Caki2 (cell line): ENCODE data around the gene DPT. TPM values are rescaled to one million over a fixed set of nuclear protein-coding genes. Genes with fewer than 3 reads are reported as not detected.
A peak's percentile ranks its signal among the peaks of the same experiment; 100 is the strongest.

Experiments
- DNase-seq: peaks from one replicate; pipeline ENCODE4 v3.0.0-alpha.2; 2015; ENCODE audit warnings: low read depth
- in situ Hi-C: cut with HindIII; loops from 2 replicates; pipeline ENCODE4 v1.10.0; 2016; ENCODE audit warnings: low sequenced_read_pairs, low pct_unique_long_range_greater_than_20kb, mixed read lengths
- total RNA-seq: library from RNA; depleted of rRNA; stranded (reverse); fragments of >200 nt; shearing (Covaris generic); gene quantifications from 2 replicates; pipeline ENCODE4 v1.2.3, GENCODE V29; 2014; ENCODE audit warnings: low replicate concordance

The DPT gene
- total RNA-seq, 1 experiment from 2014 or later, result not detected

DNA sequence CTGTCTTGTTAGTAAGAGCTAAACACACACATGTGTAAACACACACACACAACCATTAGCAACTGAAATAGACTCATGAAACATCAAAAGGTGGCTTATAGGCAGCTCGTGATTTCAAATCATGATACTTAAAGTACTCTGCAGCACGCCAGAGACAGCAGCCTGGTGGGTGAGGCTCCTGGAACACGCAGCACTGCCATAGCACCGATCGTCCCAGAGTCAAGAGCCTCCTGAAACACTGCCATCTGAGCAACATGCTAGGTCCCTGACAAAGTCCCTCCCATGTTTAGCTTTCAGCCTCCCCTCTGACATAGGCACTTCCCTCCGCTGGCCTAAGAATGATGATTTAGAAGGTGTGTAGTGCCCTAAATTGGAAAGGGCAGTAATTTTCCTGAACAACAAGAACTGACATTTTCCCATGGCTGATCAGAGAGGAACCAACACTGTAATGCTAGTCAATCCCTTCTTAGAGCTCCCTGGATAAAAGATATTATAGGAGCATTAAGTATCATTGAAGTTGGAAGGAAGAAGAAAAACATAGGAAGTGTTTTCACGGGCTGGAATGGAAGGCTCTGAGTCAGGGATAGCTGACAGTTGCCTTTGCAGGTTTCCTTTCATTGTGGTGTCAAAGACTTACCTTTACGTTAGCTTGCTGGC lies 14.1 kb upstream of the DPT start:
- DNase-seq, result no peak
- in situ Hi-C loops, result no loop called here

DNA sequence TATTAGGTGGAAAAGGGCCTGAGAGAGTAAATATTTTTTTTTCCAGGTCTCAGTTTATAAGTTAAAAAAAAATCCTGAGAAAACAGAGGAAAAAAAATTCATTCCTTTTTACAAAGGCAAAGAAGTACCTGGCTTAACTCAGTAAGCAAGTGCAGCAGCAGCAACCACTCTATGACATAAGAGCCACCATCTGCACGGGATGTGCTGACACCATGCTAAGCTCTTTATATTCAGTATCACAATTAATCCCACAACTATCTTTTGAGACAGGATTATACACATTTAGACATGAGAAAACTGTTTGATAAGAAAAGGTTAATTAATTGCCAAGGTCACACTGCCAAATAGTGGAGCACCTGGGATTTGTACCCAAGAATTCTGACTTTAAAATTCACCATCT lies 13.4 kb upstream of the DPT start:
- in situ Hi-C loops, result no loop called here

DNA sequence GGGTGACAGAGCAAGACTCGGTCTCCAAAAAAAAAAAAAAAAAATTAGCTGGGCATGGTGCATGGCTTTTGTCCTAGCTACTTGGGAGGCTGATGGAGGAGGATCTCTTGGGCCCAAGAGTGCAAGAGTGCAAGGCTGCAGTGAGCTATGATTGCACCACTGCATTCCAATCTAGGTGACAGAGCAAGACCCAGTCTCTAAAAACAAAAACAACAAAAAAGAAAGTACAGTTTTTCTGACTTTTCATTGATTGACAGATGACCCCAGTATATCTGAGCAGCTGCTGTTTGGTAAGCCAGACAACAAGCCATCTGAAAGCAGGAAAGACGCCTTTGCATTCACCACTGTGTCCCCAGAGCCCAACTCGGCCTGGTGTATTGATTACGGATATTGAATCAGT lies 10.9 kb upstream of the DPT start:
- in situ Hi-C loops, result no loop called here
- DNase-seq, result no peak

More for the DNA sequence above, 13.4 kb upstream of the DPT start:
- no peak for DNase-seq

DNA sequence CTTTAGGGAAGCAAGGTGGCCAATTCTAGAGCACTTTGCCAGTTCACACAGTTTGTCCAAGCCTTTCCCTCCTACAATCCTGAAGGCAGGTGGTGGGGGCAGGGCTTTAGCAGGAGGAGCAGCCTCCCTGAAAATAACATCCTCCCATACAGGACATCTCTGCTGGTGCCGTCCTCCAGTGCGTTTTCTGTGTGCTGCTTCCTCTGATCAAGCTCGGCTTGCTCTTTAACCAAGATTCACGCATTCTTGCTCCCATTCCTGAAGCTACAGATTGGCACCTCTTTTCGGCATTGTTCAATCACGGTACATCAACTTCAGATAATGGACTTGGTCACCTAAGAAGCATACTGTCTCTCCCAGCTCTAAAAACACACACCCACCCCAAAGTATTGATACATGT lies 7.5 kb upstream of the DPT start:
- in situ Hi-C loops, result no loop called here
- DNase-seq, result peak; percentile 15

DNA sequence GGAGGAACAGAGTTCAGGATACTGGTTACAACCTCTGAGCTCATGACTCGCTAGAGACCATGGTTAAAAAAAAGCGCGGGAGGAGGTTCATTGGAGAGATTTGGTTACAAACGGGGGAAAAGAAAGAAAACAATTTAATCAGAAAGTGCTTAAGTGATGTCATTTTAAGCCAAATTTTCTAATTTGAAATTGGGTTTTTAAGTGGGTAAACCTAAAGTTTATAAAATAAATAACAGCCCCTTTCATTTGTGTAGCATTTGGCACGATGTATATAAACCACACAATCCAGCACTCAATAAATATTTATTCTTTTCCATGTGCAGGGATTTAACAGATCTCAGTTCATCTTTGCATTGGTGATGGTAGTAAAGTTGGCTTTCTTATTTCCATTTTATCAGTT lies 7.0 kb upstream of the DPT start:
- DNase-seq, result no peak
- in situ Hi-C loops, result no loop called here

DNA sequence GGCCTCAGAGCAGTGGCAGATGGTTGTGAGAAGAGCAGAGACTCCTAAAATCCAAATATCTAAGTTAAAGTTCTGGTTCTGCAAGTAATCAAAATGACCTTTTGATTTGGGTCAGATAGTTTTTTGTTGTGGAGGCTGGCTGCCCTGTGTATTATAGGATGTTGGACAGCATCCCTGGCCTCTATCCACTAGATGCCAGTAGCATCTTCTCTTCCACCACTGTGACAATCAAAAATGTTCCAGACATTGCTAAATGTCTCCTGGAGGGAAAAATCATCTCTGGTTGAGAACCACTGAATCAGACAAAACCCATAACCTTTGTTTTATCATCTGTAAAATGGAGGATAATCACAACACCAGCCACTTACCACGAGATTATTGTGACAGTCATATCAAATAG lies 5.9 kb upstream of the DPT start:
- in situ Hi-C loops, result no loop called here

DNA sequence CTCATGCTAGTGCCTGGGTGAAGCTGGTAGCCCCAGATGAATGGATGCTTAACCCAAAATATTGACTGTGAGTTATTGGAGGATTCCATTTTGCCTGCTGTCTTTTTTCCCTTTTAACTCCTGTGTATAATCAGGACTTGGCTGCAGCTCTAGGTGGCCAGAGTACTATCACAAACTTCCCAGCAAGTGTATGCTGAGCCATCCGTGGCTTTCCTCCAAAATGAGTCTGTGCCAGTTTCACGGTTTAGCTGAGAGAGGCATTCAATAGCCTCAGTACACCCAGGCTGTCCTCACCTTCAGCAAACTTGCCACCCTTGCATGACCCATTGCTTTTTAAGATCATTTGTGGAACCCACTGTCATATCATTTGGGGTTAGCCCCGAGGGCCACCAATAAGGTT lies 5.3 kb upstream of the DPT start:
- in situ Hi-C loops, result no loop called here
- DNase-seq, result no peak

More for the DNA sequence above, 5.9 kb upstream of the DPT start:
- DNase-seq, result peak; percentile 12

DNA sequence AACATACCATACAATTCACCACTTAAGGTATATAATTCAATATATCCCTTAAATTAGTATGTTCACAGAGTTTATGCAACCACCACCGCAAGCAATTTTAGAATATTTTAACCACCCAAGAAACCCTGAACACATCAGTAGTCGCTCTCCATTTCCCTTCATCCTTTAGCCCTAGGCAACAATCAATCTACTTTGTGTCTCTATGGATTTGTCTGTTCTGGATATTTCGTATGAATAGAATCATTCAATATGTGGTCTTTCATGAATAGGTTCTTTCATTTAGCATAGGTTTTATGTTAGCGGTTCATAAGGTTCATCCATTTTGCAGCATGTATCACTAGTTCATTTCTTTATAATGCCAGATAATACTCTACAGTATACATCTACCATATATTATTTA lies 4.2 kb upstream of the DPT start:
- in situ Hi-C loops, result no loop called here
- DNase-seq, result no peak

DNA sequence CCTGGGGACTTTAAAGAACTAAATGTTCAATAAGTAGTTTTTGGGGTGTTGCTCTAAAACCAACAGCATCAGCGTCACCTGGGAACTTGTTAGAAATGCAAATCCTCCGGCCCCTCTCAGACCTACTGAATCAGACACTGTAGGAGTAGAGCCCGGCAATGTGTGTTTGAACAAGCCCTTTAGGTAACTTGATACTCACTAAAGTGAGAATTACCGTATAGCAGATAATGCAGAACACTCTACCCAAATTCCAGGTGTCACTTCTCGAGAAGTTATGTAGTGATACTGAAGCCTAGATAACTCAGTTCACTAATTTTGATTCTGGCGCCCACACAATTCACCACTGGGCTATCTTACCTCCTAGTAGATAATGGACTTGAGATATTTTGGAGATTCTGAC lies 3.7 kb upstream of the DPT start:
- in situ Hi-C loops, result no loop called here
- DNase-seq, result no peak

DNA sequence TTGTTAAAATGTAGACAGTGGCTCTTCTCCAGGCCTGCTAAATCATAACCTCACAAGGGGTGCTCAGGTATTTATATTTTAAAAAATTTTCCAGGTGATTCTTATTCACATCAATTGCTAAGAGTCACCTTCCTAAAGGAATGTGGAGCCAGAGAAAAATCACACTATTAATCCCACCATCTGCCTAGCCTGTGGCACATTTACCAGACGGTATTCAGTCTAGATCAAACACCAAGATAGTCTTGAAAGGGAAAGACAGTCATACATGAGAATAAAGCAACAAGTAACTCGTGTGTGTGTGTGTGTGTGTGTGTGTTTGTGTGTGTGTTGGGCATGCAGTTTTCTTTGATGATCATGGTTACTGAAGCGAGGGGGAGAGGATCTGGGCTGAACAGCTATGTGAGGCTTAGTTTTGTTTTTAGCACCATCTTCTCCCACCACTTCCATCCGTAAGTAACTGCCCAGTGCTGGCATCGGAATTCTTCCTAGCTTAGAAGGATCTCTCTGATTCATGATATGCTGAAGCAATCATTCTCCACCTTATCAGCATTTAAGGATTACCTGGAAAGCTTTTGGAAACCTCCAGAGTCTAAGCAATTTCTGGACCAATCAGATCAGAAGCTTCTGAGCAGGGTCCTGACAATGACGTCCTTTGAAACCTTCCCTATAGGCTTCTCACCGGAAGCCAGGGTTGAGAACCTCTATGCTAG lies 2.4 kb upstream of the DPT start:
- in situ Hi-C loops, result no loop called here
- DNase-seq, result no peak

DNA sequence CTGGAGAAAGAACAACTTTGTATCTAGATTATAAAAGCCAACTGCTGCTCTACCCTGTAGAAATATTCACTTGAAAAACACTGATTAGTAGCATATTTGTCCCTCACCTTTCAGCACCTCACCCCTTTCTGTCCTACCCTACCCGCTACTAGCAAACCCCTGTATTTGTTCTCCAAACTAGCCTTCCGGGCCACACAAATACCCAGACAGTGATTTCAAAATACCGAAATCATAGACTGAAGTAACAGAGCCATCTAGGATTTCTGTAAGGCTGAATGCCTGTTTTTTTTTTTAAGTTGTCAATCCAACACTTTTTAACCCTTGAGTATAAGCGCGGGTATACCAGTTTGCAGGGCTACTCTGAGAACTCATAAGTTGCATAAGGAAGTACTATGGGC lies 398 bp upstream of the DPT start:
- no peak for DNase-seq
- in situ Hi-C loops, result no loop called here

DNA sequence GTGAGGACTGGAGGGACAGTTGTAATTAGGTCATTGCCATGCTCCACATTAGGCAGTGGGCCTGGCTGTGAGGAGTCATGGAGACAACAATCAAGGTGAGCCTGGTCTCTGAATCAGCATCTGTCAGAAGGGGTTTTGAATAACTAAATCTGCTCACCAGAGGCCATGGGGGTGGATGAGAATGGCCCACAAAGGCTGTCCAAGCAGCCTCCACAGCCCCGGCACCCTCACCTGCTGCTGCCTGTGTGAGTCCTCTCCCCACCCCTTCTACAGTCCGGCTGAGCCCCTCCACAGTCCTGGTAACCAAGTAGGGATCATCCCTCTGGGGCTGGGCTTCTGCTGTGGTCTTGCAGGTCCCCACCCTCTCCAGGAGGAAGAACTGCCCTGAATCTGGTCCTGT lies 2.3 kb downstream of the DPT start:
- no peak for DNase-seq
- in situ Hi-C loops, result no loop called here

DNA sequence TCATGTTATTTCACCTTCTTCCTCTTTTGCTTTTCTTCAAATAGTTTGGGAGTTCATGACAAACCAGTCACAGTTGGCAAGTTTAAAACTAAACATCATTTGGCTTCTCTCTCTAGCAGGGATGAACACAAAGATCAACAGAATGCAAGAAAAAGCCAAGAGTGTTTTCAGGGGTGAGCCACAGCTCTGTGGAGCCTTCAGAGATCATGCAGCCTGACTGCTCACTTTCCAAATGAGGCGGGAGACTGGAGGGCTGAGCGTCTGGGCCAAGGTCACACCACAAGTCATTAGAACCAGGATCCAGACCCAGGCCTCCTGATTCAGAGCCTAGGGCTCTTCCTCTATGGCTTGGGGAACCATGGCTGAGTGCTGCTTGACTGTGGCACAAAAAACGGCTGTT lies 2.7 kb downstream of the DPT start:
- no peak for DNase-seq
- in situ Hi-C loops, result no loop called here

DNA sequence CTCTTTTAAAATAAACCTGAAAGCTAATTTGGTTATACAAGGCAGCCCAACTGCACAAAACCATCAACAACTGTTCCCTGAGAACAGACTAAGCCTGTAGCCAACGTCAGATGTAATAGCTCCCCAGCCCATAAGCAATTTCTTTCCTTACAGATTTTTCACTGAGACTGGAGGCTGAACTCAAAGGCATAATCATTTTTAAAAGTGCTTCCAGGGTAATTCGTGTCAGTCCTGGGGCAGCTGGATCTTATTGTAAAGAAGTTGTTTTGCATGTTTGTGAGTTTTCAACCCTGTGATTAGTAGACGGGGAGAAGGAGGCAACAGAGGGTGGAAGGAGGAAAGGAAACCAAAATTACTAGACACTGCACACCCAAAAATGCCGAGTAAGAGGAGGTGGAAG lies 3.2 kb downstream of the DPT start:
- in situ Hi-C loops, result no loop called here
- DNase-seq, result no peak

DNA sequence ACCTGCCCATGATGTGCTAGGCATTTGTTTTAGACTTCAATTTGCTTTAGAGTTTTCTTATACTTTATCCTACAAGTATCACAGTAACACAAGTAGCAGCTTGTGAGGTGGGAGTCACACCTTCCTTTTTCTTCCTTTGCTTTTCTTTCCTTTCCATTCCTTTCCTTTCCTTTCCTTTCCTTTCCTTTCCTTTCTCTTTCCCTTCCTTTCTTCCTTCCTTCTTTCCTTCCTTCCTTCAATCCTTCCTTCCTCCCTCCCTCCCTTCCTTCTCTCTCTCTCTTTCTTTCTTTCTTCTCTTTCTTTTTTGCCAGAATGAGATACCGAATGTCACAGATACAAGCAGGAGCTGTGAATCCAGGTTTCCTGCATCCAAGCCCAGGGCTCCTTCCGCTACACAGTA lies 3.9 kb downstream of the DPT start:
- in situ Hi-C loops, result no loop called here

DNA sequence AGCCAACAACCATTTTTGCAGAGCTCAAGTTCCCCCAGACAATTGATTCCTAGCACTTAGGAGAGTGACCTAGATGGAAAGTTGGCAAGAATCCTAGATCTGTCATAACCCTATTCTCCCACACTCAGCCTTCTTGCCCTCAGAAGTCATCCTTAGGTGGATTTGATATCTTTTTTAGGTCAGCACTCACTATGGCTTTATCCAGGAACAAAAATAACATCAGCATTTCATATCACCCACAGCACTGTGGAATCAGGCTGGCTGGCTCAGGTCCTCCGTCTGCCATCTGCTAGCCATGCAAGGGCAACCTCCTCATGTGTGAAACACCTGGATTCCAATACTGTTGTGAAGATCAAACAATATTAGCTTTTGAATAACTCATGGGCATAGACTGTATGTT lies 6.0 kb downstream of the DPT start:
- DNase-seq, result no peak
- in situ Hi-C loops, result no loop called here

More for the DNA sequence above, 3.9 kb downstream of the DPT start:
- DNase-seq, result no peak

DNA sequence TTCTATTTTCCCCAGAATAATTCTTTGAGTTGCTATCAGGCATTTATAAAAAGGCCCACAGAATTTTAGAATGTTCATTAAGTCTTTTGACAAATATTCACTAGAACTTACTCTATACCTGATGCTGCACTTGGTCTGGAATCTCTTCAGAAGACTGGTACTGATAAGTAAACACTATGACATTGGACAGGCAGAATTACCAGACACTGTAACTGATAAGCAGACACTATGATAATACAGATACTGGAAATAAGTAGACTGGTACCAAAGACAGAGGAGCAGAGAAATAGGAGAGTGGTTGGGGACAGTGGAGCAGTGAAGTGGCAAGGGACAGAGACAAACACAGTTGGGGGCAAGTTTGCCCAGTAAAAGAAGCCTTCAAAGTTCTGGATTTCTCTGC lies 8.2 kb downstream of the DPT start:
- no peak for DNase-seq
- in situ Hi-C loops, result no loop called here

DNA sequence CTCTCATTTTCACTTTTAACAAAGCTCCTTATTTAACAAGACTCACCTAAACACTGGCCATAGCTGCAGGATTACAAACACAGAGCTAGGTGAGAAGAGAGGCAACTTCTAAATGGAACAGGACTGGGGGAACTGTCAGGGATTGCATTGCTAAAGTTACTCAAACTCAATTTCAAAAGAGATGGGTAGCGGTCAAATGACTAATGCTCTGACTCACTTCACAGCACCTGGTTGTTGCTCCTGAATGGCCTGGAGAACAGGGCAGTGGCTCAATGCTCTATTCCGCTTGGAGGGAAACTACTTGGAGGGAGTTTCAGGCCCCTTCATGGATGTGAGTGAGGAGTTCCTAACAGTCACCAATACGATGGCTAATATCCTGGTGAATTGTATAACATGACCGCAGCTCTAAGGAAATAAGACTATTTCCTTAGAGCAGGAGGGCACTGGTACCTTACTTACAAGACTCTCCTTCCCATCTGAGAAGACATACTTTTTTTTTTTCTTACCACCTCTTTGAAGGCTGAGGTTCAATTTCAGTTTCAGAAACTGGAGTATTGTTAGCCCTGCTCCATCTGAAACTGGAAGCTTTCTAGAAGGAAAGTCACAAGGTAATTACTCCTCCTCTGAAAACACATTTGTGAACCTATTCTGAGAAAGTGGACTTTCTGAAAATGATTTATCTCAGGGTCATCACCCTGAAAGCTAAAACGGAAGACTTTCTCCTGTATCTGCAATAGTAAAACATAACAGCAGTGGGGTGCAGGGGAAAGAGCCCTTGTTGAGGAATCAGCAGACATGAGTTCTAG lies 9.5 kb downstream of the DPT start:
- DNase-seq, result peak; percentile 55
- in situ Hi-C loops, result no loop called here
